KMS-11 (cell line): Measurements from ENCODE around the gene SMARCC1.
"Not testable (repeated sequence)": the region's sequence is repeated elsewhere in the genome, so short reads cannot be mapped to it uniquely, and the experiment has no call there.

Experiments
- H2AFZ ChIP-seq: fragments of 200-600 bp; sonication (generic); 2 replicates; pipeline ENCODE4 v1.6.1; 2016; ENCODE audit warnings: antibody characterized with exemption, mixed run types, low read depth
- H3K27ac ChIP-seq: fragments of 200-600 bp; sonication (generic); 2 replicates; pipeline ENCODE4 v1.6.1; 2016; ENCODE audit warnings: mild to moderate bottlenecking, mixed run types
- H3K27me3 ChIP-seq: fragments of 200-600 bp; sonication (generic); 2 replicates; pipeline ENCODE4 v1.6.1; 2017; ENCODE audit warnings: mild to moderate bottlenecking, low read depth, mixed run types, moderate library complexity; ENCODE audit not compliant: insufficient read depth
- H3K36me3 ChIP-seq: fragments of 200-600 bp; sonication (generic); 2 replicates; pipeline ENCODE4 v1.6.1; 2017; ENCODE audit warnings: mild to moderate bottlenecking, mixed run types; ENCODE audit not compliant: insufficient read depth
- H3K4me1 ChIP-seq: fragments of 200-600 bp; sonication (generic); 2 replicates; pipeline ENCODE4 v1.6.1; 2016; ENCODE audit warnings: mild to moderate bottlenecking, low read depth, mixed run types; ENCODE audit not compliant: poor library complexity, severe bottlenecking
- H3K4me2 ChIP-seq: fragments of 200-600 bp; sonication (generic); 2 replicates; pipeline ENCODE4 v1.7.0; 2016; ENCODE audit warnings: mild to moderate bottlenecking, mixed run types
- H3K4me3 ChIP-seq: fragments of 200-600 bp; sonication (generic); IDR thresholded peaks from 2 replicates; pipeline ENCODE4 v1.6.1; 2017; ENCODE audit warnings: low read depth, low read length, mixed read lengths; ENCODE audit not compliant: insufficient read depth
- H3K79me2 ChIP-seq: fragments of 200-600 bp; sonication (generic); 2 replicates; pipeline ENCODE4 v1.6.1; 2016; ENCODE audit warnings: low read depth, mixed run types; ENCODE audit not compliant: insufficient read depth
- H3K9ac ChIP-seq: fragments of 200-600 bp; sonication (generic); 2 replicates; pipeline ENCODE4 v1.6.1; 2016; ENCODE audit warnings: mild to moderate bottlenecking, mixed run types
- H4K20me1 ChIP-seq: fragments of 200-600 bp; sonication (generic); 2 replicates; pipeline ENCODE4 v1.6.1; 2016; ENCODE audit warnings: mild to moderate bottlenecking, mixed run types; ENCODE audit not compliant: insufficient read depth
- TF ChIP-seq, protein P1 (sequence below): fragments of 200-600 bp; sonication (generic); conservative IDR thresholded peaks from 2 replicates; pipeline ENCODE4 v1.6.1; 2017; ENCODE audit warnings: low read depth, mild to moderate bottlenecking, antibody characterized with exemption, low read length, moderate library complexity, mixed read lengths

The SMARCC1 gene

DNA sequence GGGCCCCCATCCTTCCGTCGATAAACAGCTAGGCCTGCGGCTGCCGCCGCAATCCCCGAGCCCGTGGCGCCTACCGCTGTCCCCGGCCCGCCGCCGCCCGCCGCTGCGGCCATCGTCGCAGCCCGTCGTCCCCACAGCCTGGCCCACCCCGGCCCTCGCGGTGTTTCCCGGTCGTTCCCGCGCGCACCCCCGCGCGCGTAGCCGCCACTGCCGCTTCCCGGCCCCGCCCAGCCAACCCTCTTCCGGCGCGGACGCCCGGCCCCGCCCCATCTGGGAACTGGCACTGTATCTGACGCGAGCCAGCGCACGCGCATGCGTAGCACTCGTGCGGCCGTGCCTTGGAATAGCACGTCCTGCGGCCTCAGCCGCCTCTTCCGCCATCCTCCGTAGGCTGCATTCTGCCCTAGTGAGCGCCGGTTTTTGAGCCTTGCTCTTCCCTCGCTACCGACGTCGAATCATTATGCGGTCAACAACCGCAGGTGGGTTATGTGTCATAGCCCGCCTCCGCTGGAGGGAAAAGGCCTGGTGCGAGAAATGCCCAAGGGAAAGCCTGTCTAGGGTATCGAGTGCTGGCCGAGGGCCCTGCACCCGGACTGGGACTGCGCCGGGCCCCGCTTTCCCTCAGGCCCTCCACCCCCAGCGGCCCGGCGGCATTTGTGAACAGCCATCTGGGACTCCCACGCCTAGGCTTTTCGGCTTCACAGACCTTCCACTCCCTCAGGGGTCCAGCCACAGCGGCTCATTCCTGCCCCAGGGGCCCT is at the start of gene SMARCC1:
Gene SMARCC1 (minus strand): TSS at position 209 of the 761 bp plus-strand sequence. CDS start 96 bp downstream, at position 113.
- peak within 1 kb of the TSS; percentile 54 for H2AFZ ChIP-seq
- TF ChIP-seq, protein P1, sequence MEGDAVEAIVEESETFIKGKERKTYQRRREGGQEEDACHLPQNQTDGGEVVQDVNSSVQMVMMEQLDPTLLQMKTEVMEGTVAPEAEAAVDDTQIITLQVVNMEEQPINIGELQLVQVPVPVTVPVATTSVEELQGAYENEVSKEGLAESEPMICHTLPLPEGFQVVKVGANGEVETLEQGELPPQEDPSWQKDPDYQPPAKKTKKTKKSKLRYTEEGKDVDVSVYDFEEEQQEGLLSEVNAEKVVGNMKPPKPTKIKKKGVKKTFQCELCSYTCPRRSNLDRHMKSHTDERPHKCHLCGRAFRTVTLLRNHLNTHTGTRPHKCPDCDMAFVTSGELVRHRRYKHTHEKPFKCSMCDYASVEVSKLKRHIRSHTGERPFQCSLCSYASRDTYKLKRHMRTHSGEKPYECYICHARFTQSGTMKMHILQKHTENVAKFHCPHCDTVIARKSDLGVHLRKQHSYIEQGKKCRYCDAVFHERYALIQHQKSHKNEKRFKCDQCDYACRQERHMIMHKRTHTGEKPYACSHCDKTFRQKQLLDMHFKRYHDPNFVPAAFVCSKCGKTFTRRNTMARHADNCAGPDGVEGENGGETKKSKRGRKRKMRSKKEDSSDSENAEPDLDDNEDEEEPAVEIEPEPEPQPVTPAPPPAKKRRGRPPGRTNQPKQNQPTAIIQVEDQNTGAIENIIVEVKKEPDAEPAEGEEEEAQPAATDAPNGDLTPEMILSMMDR: no peak
- H3K27me3 ChIP-seq: no peaks in the 10 kb centered on the region
- peak within 1 kb of the TSS; percentile 86 for H3K4me2 ChIP-seq
- H3K27ac ChIP-seq: peak within 1 kb of the TSS; percentile 90
- H3K4me3 ChIP-seq: peak within 1 kb of the TSS; percentile 60
- H4K20me1 ChIP-seq: no peaks in the 10 kb centered on the region
- H3K4me1 ChIP-seq: peaks cover 31% of the 10 kb centered on the region
- peak within 1 kb of the TSS; percentile 81 for H3K9ac ChIP-seq
- peaks cover 44% of the 10 kb centered on the region for H3K79me2 ChIP-seq
- H3K36me3 ChIP-seq: no peaks in the 10 kb centered on the region

DNA sequence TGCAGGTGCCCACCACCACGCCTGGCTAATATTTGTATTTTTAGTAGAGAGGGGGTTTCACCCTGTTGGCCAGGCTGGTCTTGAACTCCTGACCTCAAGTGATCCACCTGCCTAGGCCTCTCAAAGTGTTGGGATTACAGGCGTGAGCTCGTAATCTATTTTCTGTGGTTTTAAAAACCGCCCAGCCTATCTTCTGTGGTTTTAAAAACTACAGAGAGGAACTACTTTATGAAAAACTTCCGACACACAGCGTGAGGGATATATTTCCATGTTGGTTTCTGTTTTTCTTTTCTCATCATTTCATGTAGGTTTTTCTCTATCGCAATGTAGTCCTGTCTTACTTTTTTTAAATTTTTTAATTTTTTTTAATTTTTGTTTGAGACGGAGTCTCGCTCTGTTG is 47.8 kb upstream of the SMARCC1 start:
- peaks cover 17% of the 10 kb centered on the region for H3K4me1 ChIP-seq
- not testable (repeated sequence) for H3K36me3 ChIP-seq, H3K4me3 ChIP-seq, H2AFZ ChIP-seq, H3K4me2 ChIP-seq, H4K20me1 ChIP-seq, H3K27me3 ChIP-seq, H3K27ac ChIP-seq, H3K9ac ChIP-seq
- H3K79me2 ChIP-seq: peaks cover 23% of the 10 kb centered on the region

DNA sequence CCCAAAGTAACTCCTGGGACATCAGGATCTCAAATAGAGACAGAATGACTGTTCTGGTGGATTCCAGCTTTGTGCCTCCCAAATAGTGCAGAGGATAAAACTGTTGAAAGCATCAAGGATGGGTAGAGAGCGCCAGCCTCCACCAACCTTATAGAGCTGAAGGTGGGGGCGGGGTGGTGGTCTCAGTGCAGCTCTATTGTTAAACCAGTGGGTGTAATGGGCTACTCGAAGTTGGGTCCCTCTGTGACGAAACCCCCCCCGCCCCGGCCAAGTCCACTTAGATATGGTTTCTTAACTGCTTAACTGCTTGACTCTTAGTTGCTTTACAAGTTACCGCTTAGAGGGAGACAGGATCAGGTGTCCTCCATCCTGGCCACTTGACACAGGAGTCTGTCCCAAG is 43.9 kb upstream of the SMARCC1 start:
- H3K4me3 ChIP-seq: peak overlapping the region; percentile 67
- peaks cover 22% of the 10 kb centered on the region for H3K4me1 ChIP-seq
- H4K20me1 ChIP-seq: no peaks in the 10 kb centered on the region
- peak overlapping the region; percentile 54; the same call in 1 of the 2 replicates for H3K27ac ChIP-seq
- peak overlapping the region; percentile 73 for H3K4me2 ChIP-seq
- TF ChIP-seq, protein P1: no peak
- peaks cover 23% of the 10 kb centered on the region for H3K79me2 ChIP-seq
- no peaks in the 10 kb centered on the region for H3K27me3 ChIP-seq
- no peaks in the 10 kb centered on the region for H3K36me3 ChIP-seq
- peak overlapping the region; percentile 86; the same call in 1 of the 2 replicates for H2AFZ ChIP-seq
- H3K9ac ChIP-seq: peak overlapping the region; percentile 93

DNA sequence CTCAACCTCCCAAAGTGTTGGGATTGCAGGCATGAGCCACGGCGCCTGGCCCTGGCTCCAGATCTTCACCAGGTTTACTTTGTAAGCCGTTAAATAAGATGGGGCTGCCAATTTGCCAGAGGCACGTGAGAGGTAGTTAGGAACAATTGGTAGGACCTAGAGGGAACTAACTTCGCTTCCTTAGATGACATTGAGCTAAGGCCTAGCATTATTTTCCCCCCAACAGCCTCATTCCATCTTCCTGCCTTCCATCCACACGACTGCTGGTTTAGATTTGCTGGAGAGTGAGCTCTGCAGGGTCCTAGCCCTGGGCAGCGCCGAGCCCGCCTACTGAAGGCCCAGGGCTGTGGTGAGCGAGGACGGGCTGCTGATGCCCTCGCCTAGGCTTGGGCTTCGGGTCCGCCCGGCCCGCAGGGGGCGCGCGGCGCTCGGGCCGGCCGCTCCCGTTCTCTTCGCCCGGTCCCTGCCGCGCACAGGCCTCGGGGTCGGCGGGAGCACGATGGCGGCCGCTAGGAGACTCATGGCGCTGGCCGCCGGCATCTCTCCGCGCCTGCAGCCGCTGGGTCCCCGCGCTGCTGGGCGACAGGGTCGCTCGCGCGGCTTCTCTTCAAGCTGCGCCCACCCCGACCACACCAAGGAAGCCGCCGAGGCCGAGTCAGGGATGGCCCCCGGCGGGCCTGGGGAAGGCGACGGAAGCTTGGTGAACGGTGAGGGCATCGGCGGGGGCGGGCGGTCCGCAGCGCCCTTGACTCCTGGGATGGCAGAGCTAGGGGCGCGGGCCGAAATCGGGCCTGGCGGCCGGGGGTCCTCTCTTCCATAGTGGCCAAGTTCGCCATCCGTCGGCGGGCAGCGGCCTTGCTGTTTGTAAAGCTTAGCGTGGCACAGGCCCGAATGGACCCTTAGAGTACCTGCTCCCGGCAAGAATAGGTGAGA is 43.1 kb upstream of the SMARCC1 start:
- no peaks in the 10 kb centered on the region for H4K20me1 ChIP-seq
- peak overlapping the region; percentile 54 for H3K27ac ChIP-seq
- H3K4me1 ChIP-seq: peaks cover 22% of the 10 kb centered on the region
- H3K9ac ChIP-seq: peak overlapping the region; percentile 93
- H3K36me3 ChIP-seq: no peaks in the 10 kb centered on the region
- H3K79me2 ChIP-seq: peaks cover 23% of the 10 kb centered on the region
- peak overlapping the region; percentile 86 for H2AFZ ChIP-seq
- no peaks in the 10 kb centered on the region for H3K27me3 ChIP-seq
- H3K4me2 ChIP-seq: peak overlapping the region; percentile 73
- H3K4me3 ChIP-seq: peak overlapping the region; percentile 67
- TF ChIP-seq, protein P1: peak; percentile 59
